Measurements from ENCODE around the gene IFI6. TPM values are rescaled to one million over a fixed set of nuclear protein-coding genes. Genes with fewer than 3 reads are reported as not detected.

Gene IFI6
- total RNA-seq, 1 experiment from 2014 or later: 4.3 TPM

DNA sequence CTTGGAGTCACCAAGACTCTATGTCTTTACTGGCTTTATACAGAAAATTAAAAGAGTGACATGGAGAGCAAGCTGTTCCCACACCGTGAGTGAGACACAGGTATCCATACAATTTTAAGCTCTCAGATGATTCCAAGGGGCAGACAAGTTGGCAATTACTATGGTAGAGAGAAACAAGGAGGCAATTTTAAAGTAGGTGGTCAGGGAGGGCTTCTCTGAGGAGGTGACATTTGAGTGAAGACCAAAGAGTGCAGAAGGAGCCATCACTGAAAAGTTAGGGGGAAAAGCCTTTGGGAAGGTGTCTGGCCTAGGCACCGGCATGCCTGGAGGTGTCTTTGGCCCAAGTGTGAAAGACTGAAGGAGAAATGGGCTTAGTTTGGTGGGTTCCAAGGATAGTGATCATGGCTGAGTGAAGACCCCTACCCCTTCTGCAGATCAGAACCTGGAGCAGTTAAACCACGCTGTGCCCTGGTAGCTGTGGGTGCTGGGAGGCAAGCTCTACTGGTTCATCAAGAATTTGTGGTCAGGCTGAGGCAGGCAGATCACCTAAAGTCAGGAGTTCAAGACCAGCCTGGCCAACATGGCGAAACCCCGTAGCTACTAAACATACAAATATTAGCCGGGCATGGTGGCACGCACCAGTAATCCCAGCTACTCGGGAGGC, 10.4 kb downstream of the IFI6 start:
- Mint-ChIP-seq H3K4me1 (peaks cover 27 to 34% of the 10 kb centered on the region in 2 experiments), H3K9me3 (no peaks in the 10 kb centered on the region), H3K36me3 (ENCODE audit: insufficient read depth in 1 of 3, low read depth in 3 of 3) (no peaks in the 10 kb centered on the region), H3K27ac (no peak overlapping the region), H3K4me3 (no peak overlapping the region), H3K27me3 (ENCODE audit: low read depth) (peaks cover 6% of the 10 kb centered on the region)
- Histone ChIP-seq H3K18ac (ENCODE audit: insufficient read length, low read depth, low read length) (no peak overlapping the region), H2BK120ac (ENCODE audit: low read depth, low read length, poor library complexity, severe bottlenecking) (no peak overlapping the region), H3K9ac (ENCODE audit: extremely low read depth, insufficient read length, low read length) (no peak overlapping the region), H3K27me3 (ENCODE audit: insufficient read depth, low read length) (no peaks in the 10 kb centered on the region), H3K23ac (ENCODE audit: insufficient read length, low read depth, low read length) (no peak overlapping the region), H3K56ac (ENCODE audit: insufficient read length, low read depth, low read length) (no peak overlapping the region), H2AK5ac (ENCODE audit: insufficient read length, low read length) (no peak overlapping the region), H4K8ac (replicated peaks; ENCODE audit: insufficient read length, low read depth, low read length) (no peak overlapping the region), H2BK12ac (ENCODE audit: insufficient read length, low read depth, low read length) (no peak overlapping the region), H3K4me2 (ENCODE audit: insufficient read depth, insufficient read length, low read length) (no peak overlapping the region), H3K27ac (ENCODE audit: insufficient read length, low read depth, low read length) (no peak overlapping the region), H2AFZ (ENCODE audit: low read length) (no peak overlapping the region), H2BK5ac (ENCODE audit: insufficient read length, low read length) (no peak overlapping the region), H3K79me1 (ENCODE audit: insufficient read depth, low read depth, low read length, poor library complexity, severe bottlenecking) (no peaks in the 10 kb centered on the region), H2BK20ac (ENCODE audit: low read depth, low read length, poor library complexity, severe bottlenecking) (no peak overlapping the region), H3K9me3 (ENCODE audit: control insufficient read depth, low read depth, low read length) (no peaks in the 10 kb centered on the region), H3K23me2 (ENCODE audit: insufficient read length, low read depth, low read length, poor library complexity, severe bottlenecking) (peaks cover 7% of the 10 kb centered on the region), H3K4me1 (ENCODE audit: insufficient read depth, low read length) (peaks cover 8% of the 10 kb centered on the region; the same call in 1 of the 2 replicates), H3K79me2 (ENCODE audit: insufficient read depth, low read length) (no peaks in the 10 kb centered on the region), H4K20me1 (ENCODE audit: control insufficient read depth, insufficient read depth, insufficient read length) (no peaks in the 10 kb centered on the region), H3K4ac (ENCODE audit: low read depth, low read length) (no peak overlapping the region), H3T11ph (ENCODE audit: low read length) (no peak overlapping the region), H4K5ac (ENCODE audit: insufficient read length, low read depth, low read length) (no peak overlapping the region), H3K14ac (ENCODE audit: insufficient read depth, low read length) (no peak overlapping the region), H4K91ac (ENCODE audit: insufficient read length, low read depth, low read length) (no peak overlapping the region), H2BK15ac (ENCODE audit: low read depth, low read length) (no peak overlapping the region)
- no CpG with 5 or more reads among the region's 8 CpGs for WGBS (ENCODE audit: extremely low coverage, insufficient read length, low lambda C conversion rate)
- no peak for DNase-seq
- TF ChIP-seq, protein P1, sequence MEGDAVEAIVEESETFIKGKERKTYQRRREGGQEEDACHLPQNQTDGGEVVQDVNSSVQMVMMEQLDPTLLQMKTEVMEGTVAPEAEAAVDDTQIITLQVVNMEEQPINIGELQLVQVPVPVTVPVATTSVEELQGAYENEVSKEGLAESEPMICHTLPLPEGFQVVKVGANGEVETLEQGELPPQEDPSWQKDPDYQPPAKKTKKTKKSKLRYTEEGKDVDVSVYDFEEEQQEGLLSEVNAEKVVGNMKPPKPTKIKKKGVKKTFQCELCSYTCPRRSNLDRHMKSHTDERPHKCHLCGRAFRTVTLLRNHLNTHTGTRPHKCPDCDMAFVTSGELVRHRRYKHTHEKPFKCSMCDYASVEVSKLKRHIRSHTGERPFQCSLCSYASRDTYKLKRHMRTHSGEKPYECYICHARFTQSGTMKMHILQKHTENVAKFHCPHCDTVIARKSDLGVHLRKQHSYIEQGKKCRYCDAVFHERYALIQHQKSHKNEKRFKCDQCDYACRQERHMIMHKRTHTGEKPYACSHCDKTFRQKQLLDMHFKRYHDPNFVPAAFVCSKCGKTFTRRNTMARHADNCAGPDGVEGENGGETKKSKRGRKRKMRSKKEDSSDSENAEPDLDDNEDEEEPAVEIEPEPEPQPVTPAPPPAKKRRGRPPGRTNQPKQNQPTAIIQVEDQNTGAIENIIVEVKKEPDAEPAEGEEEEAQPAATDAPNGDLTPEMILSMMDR (conservative IDR thresholded peaks at IDR 0.05): no peak

Measured in H9 (cell line).